HG03575 (cell line): ENCODE measurements around the gene FARP2.
A peak's percentile ranks its signal among the peaks of the same experiment; 100 is the strongest.
"Not testable (repeated sequence)": the region's sequence is repeated elsewhere in the genome, so short reads cannot be mapped to it uniquely, and the experiment has no call there.

ENCODE experiments used
- ATAC-seq: cut with Tn5 transposase; IDR thresholded peaks from one replicate; pipeline ENCODE4 v1.9.1; 2021; ENCODE audit not compliant: unreplicated experiment, insufficient number of reproducible peaks, low FRiP score; ENCODE audit errors: extremely low read depth

Gene FARP2, protein sequence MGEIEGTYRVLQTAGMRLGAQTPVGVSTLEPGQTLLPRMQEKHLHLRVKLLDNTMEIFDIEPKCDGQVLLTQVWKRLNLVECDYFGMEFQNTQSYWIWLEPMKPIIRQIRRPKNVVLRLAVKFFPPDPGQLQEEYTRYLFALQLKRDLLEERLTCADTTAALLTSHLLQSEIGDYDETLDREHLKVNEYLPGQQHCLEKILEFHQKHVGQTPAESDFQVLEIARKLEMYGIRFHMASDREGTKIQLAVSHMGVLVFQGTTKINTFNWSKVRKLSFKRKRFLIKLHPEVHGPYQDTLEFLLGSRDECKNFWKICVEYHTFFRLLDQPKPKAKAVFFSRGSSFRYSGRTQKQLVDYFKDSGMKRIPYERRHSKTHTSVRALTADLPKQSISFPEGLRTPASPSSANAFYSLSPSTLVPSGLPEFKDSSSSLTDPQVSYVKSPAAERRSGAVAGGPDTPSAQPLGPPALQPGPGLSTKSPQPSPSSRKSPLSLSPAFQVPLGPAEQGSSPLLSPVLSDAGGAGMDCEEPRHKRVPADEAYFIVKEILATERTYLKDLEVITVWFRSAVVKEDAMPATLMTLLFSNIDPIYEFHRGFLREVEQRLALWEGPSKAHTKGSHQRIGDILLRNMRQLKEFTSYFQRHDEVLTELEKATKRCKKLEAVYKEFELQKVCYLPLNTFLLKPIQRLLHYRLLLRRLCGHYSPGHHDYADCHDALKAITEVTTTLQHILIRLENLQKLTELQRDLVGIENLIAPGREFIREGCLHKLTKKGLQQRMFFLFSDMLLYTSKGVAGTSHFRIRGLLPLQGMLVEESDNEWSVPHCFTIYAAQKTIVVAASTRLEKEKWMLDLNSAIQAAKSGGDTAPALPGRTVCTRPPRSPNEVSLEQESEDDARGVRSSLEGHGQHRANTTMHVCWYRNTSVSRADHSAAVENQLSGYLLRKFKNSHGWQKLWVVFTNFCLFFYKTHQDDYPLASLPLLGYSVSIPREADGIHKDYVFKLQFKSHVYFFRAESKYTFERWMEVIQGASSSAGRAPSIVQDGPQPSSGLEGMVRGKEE

DNA sequence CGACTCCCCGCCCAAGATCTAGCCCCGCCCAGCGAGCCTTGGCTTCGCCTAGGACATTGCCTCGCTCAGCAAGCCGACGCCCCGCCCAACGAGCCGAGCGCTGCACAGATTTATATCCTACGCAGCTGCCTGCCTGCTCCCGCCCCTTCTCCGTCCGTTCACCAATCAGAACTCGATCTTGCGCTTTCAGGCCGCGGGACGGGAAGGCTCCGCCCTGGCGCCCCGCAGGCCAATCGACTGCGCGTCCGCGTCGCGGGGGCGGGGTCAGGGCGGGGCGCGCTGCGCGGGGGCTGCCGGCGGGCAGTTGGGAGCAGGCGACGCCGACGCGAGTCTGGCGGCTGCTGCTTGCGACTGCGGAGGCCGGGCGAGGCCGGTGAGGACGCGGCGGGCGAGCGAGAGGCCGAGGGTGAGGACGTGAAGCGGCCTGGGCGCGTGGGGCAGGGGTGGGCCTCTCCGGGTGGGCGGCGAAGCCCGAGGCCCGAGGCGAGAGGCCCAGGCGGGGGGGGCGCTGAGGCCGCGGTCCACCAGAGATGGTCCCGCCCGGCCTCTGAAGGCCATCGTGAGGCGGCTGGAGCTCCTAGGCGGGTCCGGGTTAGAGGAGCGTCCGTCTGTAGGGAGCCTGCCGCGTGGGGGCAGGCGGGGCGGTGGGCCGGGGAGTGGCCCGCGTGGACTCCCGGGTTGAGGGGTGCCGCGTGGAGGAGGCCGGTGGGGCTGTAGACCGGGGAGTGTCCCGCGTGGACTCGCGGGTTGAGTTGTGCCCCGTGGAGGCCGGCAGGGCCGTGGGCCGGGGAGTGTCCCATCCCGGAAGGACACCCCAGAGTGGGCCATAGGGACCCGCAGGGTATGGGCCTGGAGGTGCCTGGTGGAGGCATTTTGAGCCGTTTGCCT lies at the start of gene FARP2:
TSS of gene FARP2 (plus strand) at position 303 of the 888 bp plus-strand sequence. CDS start 16,823 bp downstream, outside the sequence.
- peak; percentile 70 for ATAC-seq

DNA sequence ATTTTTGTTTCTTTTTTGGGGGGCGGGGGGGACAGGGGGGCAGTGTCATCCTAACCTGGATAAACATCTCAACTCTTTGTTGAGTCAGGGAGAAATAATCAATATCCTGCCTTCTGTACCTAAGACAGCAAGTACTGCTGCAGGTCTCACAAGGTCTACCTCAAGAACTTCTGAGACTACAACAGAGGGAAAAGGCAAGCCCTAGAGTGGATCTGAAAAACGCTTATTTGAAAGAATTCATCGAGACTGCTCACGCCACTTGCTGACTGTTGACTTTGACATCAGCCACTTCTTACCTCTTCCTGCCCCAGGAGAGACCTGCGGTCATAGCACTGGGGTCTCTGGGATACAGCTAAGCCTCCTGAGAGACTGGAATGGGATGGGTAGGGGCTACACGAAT lies 49.0 kb upstream of the FARP2 start:
- no peak for ATAC-seq

DNA sequence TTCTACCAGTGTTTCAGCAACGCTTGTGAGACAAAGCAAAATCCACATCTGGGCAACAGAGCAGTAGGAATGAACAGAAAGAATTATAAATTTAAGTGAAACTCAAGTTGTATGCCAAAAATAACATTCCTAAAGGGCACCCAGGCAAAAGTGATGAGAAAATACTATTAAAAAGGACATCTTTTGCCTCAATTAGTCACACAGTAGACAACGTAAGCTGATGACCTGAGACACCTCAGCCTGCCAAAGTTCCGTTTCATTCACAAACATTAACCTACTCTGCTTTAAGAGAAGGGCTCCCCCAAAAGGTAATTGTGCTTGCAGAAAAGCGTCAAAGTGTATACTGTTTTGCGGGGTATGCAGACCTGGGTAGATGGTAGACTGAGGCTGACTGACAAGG lies 47.8 kb upstream of the FARP2 start:
- no peak for ATAC-seq

DNA sequence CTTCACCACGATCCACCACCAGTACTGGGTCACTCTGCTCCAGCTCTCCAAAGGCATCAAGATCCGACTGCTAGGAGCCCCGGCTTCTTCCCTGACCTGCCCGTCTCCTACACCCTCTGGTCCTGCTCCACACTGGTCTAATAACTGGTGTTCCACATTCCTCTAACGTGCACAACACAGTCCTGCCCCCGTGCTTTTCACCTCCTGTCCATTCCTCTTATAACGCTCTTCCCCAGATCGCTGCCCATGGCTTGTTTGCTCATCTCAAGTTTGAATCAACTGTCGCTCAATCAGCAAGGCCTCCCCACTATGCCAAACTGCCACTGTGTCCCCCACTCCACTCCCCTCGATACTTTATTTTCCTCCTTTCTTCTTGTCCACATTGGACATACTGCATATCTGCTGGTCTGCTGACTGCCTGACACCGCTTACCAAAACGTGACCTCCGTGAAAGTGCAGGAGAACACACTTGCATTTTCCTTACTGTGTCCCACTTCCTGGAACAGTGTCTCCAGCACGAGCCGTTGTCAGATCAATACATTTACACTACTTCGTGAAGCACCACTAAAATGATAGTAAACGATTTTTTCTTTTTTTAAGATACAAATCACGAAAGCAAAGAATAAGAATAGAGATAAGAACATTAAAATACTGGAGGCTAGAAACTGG lies 47.1 kb upstream of the FARP2 start:
- ATAC-seq = no peak

DNA sequence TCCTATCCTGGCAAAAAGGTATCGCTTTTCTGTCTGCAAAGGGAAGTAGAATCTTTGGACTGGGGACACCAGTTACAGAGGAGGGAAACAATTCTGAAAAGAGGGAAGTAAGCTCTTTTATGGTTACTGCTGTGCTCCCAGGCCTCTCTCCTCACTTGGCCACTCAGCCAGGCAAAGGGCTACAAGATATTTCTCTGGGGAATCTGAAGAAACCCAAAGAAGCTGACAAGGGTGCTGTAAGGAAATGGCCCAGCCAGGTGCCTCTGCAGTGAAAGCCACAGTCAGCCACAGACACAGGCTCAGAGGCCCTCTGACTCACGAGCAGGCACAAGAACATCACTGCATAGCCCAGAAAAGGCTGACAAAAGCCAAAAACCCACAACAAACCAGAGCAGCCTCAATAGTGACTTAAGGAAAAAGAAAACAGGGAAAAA lies 46.4 kb upstream of the FARP2 start:
- ATAC-seq = no peak

DNA sequence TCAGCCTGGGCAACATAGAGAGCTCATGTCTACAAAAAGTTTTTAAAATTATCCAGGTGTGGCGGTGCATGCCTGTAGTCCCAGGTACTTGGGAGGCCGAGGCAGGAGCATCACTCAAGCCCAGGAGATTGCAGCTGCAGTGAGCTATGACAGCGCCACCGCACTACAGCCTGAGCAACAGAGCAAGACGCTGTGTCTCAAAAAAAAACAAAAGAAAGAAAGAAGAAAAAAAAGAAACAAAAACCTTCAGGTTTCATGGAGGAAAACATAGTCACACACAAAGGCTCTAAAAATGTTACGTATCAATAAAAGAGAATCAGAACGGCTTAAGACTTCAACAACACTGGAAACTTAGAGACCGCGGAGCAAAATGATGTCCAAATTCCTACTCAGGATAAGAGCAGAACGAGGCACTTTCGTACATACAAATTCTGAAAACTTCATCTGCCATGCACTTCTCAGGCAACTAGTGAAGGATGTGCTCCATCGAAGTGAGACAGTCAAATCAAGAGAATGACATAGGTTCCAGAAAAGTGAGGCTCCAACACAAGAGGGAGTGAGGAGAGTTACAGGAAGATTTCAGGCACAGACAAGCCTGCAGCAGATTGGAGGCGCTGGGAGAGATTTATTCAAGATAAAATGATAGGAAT lies 45.0 kb upstream of the FARP2 start:
- no peak for ATAC-seq

DNA sequence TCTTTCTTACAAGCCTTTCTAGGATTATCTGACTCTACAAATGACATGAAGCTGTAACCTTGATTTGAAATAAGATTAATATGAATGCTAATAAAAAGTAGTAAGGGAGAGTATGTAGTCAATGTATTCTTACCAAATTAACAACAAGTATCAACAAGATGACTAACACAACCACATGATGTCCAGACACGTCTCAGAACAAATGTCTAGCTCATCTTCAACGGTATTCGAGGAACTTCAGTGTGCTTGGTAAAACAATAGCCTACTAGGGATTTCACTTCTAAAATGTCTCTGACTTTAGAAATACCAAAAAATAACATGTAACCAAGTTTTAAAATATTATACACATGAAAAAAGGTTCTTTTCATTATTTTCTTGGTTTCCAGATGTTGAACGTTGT lies 44.0 kb upstream of the FARP2 start:
- no peak for ATAC-seq

DNA sequence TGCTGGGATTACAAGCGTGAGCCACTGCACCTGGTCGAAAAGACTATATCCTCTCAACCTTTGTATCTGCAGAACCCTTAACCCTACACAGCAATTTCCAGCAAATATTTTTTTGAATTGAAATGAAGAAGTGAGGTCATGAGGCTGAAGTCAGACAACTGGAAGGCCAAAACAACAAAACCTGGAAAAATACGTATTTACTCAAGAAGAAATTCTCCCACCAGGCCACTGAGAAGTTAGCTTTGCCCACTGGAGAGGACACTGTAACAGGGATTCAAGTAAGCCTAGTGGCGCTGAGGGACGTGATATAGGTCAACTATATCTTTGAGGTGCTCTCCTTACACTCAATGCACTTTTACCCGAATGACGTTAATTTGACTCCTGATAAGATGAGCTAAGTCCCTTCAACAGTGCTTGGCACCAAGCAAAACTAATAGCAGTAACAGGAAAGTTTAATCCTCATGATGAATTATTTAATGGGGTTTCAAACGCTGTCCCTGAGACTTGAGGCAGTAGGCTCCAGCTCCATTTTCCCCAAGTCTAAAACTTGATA lies 42.5 kb upstream of the FARP2 start:
- no peak for ATAC-seq

DNA sequence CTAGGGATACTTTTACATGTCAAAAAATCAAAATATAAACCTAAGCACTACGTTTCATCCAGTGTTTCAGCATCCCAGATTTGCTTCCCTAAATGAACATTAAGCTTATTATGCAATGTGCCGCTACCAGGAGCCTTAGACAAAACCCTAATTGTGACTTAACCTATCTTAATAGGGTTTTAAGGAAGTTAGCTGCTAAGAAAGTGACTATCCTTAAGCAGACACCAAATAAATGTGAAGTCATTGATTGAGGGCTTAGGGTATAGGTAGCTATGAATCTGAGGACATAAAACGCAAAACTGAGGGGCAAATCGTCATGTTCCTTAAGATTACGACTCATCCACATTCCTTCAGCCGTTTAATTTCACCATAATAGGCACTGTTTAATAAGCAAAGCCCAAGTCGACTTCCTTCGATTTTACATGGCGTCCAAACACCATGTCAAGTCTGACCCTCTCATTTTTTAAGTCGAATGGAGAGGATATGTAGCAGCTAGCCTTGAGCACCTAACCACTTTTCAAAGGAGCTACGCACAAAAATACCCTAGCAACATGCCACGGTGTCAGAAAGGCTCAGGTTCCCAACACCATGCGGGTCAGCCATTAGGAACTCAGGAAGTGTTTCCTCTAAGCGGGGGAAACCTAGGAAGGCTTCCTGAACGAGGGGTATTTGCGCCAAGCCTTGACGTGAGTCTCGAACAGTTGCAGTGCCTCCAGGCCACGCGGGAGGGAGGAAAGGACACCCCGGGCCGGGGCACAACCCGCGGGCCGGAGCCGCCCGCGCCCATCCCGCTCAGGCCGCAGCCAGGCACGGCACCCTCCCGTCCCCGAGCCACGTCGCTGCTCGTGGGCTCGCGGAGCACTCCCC lies 41.6 kb upstream of the FARP2 start:
- peak; percentile 1 for ATAC-seq

DNA sequence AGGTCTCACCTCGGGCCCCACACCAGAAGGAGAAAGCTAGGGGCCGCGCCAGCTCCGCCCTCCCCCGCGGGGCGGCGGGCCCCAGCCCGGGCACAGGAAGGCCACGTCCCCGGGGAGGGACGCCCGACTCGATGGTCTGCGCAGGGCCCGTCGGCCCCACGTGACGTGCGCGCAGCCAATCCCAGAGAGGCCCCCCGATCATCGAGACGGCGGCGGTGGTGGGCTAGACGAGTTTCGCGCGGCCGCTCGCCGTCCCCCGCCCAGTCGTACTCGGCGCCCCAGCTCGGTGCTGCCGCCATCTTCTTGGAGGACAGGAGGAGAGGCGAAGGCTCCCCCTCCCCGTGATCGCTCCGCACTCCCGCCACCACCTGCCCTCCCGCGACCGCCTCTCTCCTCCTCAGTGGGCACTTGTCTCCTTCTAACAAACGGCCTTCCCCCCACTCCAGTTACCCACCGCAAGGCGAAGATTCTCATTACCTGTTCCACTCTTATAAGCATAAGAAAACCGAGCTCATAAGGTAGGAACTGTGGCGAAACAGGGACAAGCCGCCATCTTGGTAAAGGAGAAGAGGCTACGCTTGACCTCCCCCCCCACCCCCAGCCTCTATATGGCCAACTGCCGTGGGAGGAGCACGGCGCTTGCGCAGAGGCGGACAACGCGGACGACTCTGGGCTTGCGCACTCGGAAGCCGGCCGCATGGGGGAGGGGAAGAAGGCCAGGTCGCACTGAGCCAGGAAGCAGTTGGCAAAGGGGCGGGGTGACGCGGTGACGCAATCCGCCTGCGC lies 40.8 kb upstream of the FARP2 start, which contains the start of gene HDLBP:
TSS of gene HDLBP (minus strand) at position 580 of the 786 bp plus-strand sequence. CDS start 48,803 bp downstream, outside the sequence.
- ATAC-seq = peak; percentile 33

DNA sequence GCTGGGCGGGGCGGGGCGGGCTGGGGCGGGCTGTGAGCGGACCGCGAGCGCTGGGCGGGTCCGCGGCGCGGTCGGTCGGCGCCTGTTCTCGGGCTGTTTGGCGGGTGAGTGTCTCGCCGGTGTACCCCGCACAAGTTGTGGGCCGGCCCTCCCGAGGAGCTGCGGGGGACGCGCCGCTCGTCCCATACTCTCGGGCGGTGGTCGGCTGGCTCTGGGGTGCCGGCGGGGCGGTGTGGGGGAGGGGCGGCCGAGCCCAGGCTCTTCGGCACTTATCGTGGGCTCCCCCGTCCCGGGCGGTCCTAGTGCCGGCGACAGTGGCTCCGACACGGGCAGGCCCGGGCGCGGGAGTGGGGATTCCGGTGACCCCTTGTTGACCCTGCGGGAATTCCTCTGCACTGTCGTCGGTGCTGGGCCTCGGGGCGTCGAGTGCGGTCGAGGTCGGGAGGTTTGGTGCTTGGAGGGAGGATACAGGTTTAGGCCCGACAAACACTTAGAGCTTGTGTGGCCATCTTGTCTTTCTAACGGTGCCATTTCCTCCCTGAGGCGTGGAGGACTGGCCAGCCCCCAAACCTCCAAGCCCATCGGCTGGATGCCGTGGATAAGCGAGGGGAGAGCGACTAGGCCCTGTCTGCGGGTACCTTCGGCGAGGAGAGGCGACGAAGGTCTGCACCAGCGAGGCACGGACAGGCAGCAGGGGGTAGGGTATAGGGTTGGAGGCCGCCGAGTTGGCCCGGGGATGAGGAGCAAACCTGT lies 40.0 kb upstream of the FARP2 start, which contains the start of gene SEPTIN2:
TSS of gene SEPTIN2 (plus strand) at position 47 of the 753 bp plus-strand sequence. CDS start 8,308 bp downstream, outside the sequence.
- ATAC-seq = peak; percentile 1

DNA sequence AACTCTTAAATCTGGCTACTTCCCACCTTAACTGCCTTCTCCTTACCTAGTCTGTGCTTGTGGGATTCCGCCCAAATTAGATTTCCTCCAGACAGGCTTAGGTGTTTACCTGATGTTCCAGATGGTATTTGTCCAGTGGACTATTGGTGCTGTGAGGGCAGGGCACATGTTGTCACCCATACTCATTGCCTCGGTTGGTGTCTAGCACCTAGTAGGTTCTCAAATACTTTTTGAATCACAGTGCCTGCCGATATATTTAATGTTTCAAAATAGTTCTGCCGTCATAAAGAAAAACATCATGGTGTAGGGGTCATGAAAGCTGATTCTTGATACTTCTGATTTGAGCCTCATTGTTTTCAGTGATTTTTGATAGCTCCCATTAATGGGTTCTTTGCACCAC lies 39.3 kb upstream of the FARP2 start:
- no peak for ATAC-seq

DNA sequence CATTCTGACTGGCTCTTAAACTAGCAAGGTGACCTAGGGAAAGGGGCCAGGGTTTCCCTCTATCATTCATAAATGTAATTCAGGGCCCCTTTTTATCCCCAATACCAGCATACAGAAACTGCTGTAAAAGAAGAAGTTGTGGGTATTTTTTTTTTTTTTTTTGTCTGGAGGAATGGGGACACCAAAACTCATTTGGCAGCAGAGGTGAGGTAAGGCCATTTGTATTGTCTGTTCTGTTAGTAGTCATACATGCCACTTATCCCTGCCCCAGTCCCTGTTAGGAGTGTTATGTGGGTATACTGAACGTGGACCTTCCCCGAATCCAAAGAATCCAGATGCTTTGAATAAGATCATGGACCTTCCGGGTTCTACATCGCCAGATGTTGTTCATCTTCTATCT lies 38.7 kb upstream of the FARP2 start:
- no peak for ATAC-seq

DNA sequence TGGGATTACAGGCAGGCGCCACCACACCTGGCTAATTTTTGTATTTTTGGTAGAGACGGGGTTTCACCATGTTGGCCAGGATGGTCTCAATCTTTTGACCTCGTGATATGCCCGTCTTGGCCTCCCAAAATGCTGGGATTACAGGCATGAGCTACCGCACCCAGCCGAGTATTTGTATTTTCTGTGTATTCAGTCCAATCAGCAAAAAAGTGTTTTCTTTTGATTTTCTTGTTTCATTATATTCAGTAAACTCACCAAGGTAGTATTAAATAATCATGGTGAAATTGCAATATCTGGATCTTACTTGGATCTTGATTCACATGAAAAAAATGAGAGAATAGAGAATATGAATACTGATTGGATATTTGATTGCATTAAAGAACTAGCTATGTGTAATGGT lies 37.3 kb upstream of the FARP2 start:
- ATAC-seq = not testable (repeated sequence)

DNA sequence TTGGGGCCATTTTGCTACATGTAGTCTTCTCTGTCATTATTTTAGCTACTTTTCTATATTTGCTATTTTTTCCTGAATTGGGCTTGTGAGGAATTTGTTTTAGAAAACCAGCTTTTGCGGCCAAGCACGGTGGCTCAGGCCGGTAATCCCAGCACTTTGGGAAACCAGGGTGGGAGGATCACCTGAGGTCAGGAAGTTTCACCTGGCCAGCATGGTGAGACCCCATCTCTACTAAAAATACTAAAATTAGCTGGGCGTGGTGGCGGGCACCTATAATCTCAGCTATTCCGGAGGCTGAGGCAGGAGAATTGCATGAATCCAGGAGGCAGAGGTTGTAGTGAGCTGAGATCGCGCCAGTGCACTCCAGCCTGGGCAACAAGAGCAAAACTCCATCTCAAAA lies 35.7 kb upstream of the FARP2 start:
- ATAC-seq = no peak
